Measurements from ENCODE around the gene NLE1.
"Not testable (repeated sequence)": the region's sequence is repeated elsewhere in the genome, so short reads cannot be mapped to it uniquely, and the experiment has no call there.

Gene NLE1

GRCh38 chr17:35174835-35175334 lies 32.8 kb upstream of the NLE1 start:
- no peak for TF ChIP-seq CTCF (IDR thresholded peaks at IDR 0.05; ENCODE audit: insufficient read depth, low read length)
- Histone ChIP-seq H3K4me3 (replicated peaks; ENCODE audit: insufficient read depth, low read length) (no peak overlapping the region), H3K27me3 (ENCODE audit: insufficient read depth, poor library complexity, severe bottlenecking) (no peaks in the 10 kb centered on the region), H3K27ac (replicated peaks) (no peak overlapping the region)
- no peak for DNase-seq (ENCODE audit: low read depth in 1 of 2, low spot score in 1 of 2)

- H3K27ac ChIP-seq (replicated peaks); DNase-seq (ENCODE audit: low read depth in 1 of 2, low spot score in 1 of 2); H3K27me3 ChIP-seq (ENCODE audit: insufficient read depth, poor library complexity, severe bottlenecking); H3K4me3 ChIP-seq (replicated peaks; ENCODE audit: insufficient read depth, low read length): not testable (repeated sequence)
Observed at GRCh38 chr17:35172321-35172720, 30.2 kb upstream of the NLE1 start.

- TF ChIP-seq REST (IDR thresholded peaks at IDR 0.05; ENCODE audit: insufficient replicate concordance, low read depth) = no peak
- TF ChIP-seq POLR2AphosphoS5 (IDR thresholded peaks at IDR 0.05; ENCODE audit: low read depth) = no peak
- no peak for TF ChIP-seq SPI1 (IDR thresholded peaks at IDR 0.05; ENCODE audit: borderline replicate concordance, low read depth)
- no peak for TF ChIP-seq GABPA (IDR thresholded peaks at IDR 0.05; ENCODE audit: low read depth)
- no peak for TF ChIP-seq CTCF (IDR thresholded peaks at IDR 0.05; ENCODE audit: insufficient read depth, low read length)
- Histone ChIP-seq H3K4me3 (replicated peaks; ENCODE audit: insufficient read depth, low read length) (no peak overlapping the region), H3K27me3 (ENCODE audit: insufficient read depth, poor library complexity, severe bottlenecking) (no peaks in the 10 kb centered on the region), H3K27ac (replicated peaks) (no peak overlapping the region)
- DNase-seq (ENCODE audit: low read depth in 1 of 2, low spot score in 1 of 2) = no peak
Observed at GRCh38 chr17:35171834-35172233, 29.7 kb upstream of the NLE1 start.

- DNase-seq (ENCODE audit: low read depth in 1 of 2, low spot score in 1 of 2) = no peak
- TF ChIP-seq POLR2AphosphoS5 (IDR thresholded peaks at IDR 0.05; ENCODE audit: low read depth) (no peak), GABPA (IDR thresholded peaks at IDR 0.05; ENCODE audit: low read depth) (no peak), CTCF (IDR thresholded peaks at IDR 0.05; ENCODE audit: insufficient read depth, low read length) (no peak), SPI1 (IDR thresholded peaks at IDR 0.05; ENCODE audit: borderline replicate concordance, low read depth) (no peak), REST (IDR thresholded peaks at IDR 0.05; ENCODE audit: insufficient replicate concordance, low read depth) (no peak)
- no peak overlapping the region for H3K4me3 ChIP-seq (replicated peaks; ENCODE audit: insufficient read depth, low read length)
- no peak overlapping the region for H3K27ac ChIP-seq (replicated peaks)
- no peaks in the 10 kb centered on the region for H3K27me3 ChIP-seq (ENCODE audit: insufficient read depth, poor library complexity, severe bottlenecking)
Observed at GRCh38 chr17:35170968-35171771, 29.1 kb upstream of the NLE1 start.
